NCI-H1105 treated with DMSO at 0.1 percent for 48 hours (cell line): ENCODE results near the gene KCNQ1.

Experiments used
- DNase-seq: peaks from one replicate; lab custom pipeline; 2025; lab: John Stamatoyannopoulos, UW

The KCNQ1 gene

GRCh38 chr11:2581931-2582350 lies 137.1 kb downstream of the KCNQ1 start:
- DNase-seq, result no peak

- no peak for DNase-seq
These were observed 137.6 kb downstream of the KCNQ1 start for GRCh38 chr11:2582351-2582945.

- DNase-seq, result no peak
These were observed 138.3 kb downstream of the KCNQ1 start for GRCh38 chr11:2582946-2583604.

GRCh38 chr11:2583605-2583958 lies 138.8 kb downstream of the KCNQ1 start:
- no peak for DNase-seq

- DNase-seq, result no peak
These were observed 139.6 kb downstream of the KCNQ1 start for GRCh38 chr11:2584434-2584811.

- DNase-seq, result no peak
These were observed 140.2 kb downstream of the KCNQ1 start for GRCh38 chr11:2584812-2585565.

- DNase-seq, result no peak
These were observed 140.8 kb downstream of the KCNQ1 start for GRCh38 chr11:2585566-2586086.

- DNase-seq, result no peak
These were observed 141.4 kb downstream of the KCNQ1 start for GRCh38 chr11:2586087-2586792.

- DNase-seq, result no peak
These were observed 142.0 kb downstream of the KCNQ1 start for GRCh38 chr11:2586793-2587131.

GRCh38 chr11:2587132-2587930 lies 142.5 kb downstream of the KCNQ1 start:
- DNase-seq, result no peak

- DNase-seq, result no peak
These were observed 143.4 kb downstream of the KCNQ1 start for GRCh38 chr11:2587976-2588748.

GRCh38 chr11:2588809-2589537 lies 144.2 kb downstream of the KCNQ1 start:
- no peak for DNase-seq

GRCh38 chr11:2589538-2589934 lies 144.7 kb downstream of the KCNQ1 start:
- DNase-seq, result no peak

- no peak for DNase-seq
These were observed 145.5 kb downstream of the KCNQ1 start for GRCh38 chr11:2590131-2590964.

- DNase-seq, result no peak
These were observed 146.4 kb downstream of the KCNQ1 start for GRCh38 chr11:2590965-2591754.

GRCh38 chr11:2591805-2592204 lies 147.0 kb downstream of the KCNQ1 start:
- no peak for DNase-seq

- DNase-seq, result no peak
These were observed 148.0 kb downstream of the KCNQ1 start for GRCh38 chr11:2592559-2593392.
